Muscle of leg (tissue), 11 donors: Measurements from ENCODE around the gene NRP2. TPM values are rescaled to one million over a fixed set of nuclear protein-coding genes. Genes with fewer than 3 reads are reported as not detected.

Experiments used
- DNase-seq: peaks from one replicate; pipeline ENCODE4 v3.0.0; 2013
- H3K27ac ChIP-seq: one replicate; pipeline ENCODE4 v1.5.1; 2013; ENCODE audit warnings: mild to moderate bottlenecking, low read length, control low read depth
- H3K27me3 ChIP-seq: one replicate; pipeline ENCODE4 v1.6.1; 2013; ENCODE audit warnings: low read length; ENCODE audit not compliant: control insufficient read depth, insufficient read depth
- H3K36me3 ChIP-seq: one replicate; pipeline ENCODE4 v1.6.1; 2013; ENCODE audit warnings: low read length; ENCODE audit not compliant: control insufficient read depth, insufficient read depth
- H3K4me1 ChIP-seq: one replicate; pipeline ENCODE4 v1.6.1; 2013; ENCODE audit warnings: low read length; ENCODE audit not compliant: control insufficient read depth, insufficient read depth
- H3K4me3 ChIP-seq: one replicate; pipeline ENCODE4 v1.5.1; 2013; ENCODE audit warnings: low read length, control low read depth
- H3K9me3 ChIP-seq: replicated peaks from 2 replicates; pipeline ENCODE4 v1.6.1; 2013; ENCODE audit warnings: low read depth, low read length; ENCODE audit not compliant: control insufficient read depth
- WGBS: methylation state at CpG from one replicate; pipeline ENCODE4 v1.1.5; 2013; ENCODE audit warnings: missing lambda C conversion rate; ENCODE audit not compliant: insufficient coverage; 5-methylcytosine and 5-hydroxymethylcytosine counted together
- polyA plus RNA-seq, 8 donors: library from polyadenylated mRNA; unstranded; fragments of 120-200 nt; gene quantifications; one replicate each; pipeline versions ENCODE4 v1.2.1 to v1.2.3, GENCODE V29; 2013; ENCODE audit warnings: inconsistent platforms in 1 of 8, low replicate concordance in 1 of 8; ENCODE audit not compliant: insufficient read length in 8 of 8, insufficient read depth in 1 of 8
- total RNA-seq: library from RNA; stranded (reverse); fragments of 120-200 nt; gene quantifications from one replicate; pipeline ENCODE4 v1.2.4, GENCODE V29; 2013

Gene NRP2
- total and polyA plus RNA-seq, 9 donors, result 11.6 to 27.9 (median 18.6) TPM

- DNase-seq, result no peak
- Histone ChIP-seq H3K4me1 (peaks cover 28% of the 10 kb centered on the region), H3K9me3 (no peaks in the 10 kb centered on the region), H3K27me3 (peaks cover 4% of the 10 kb centered on the region), H3K36me3 (peaks cover 2% of the 10 kb centered on the region), H3K4me3 (no peak overlapping the region), H3K27ac (no peak overlapping the region)
- WGBS, result 100% methylated on average over 1 of the region's 1 CpG
These were observed 77.4 kb downstream of the NRP2 start for GRCh38 chr2:205759732-205760131.

GRCh38 chr2:205760157-205760556 lies 77.9 kb downstream of the NRP2 start:
- Histone ChIP-seq H3K27ac (no peak overlapping the region), H3K36me3 (peaks cover 2% of the 10 kb centered on the region), H3K27me3 (peaks cover 4% of the 10 kb centered on the region), H3K4me1 (peaks cover 28% of the 10 kb centered on the region), H3K9me3 (no peaks in the 10 kb centered on the region), H3K4me3 (no peak overlapping the region)
- no peak for DNase-seq
- WGBS, result 84% methylated on average over 4 of the region's 6 CpGs

GRCh38 chr2:205761421-205761820 lies 79.1 kb downstream of the NRP2 start:
- no peaks in the 10 kb centered on the region for H3K9me3 ChIP-seq
- 69% methylated on average over 3 of the region's 4 CpGs for WGBS
- no peak for DNase-seq
- H3K4me1 ChIP-seq, result peaks cover 32% of the 10 kb centered on the region
- peaks cover 2% of the 10 kb centered on the region for H3K36me3 ChIP-seq
- no peak overlapping the region for H3K4me3 ChIP-seq
- H3K27me3 ChIP-seq, result peaks cover 6% of the 10 kb centered on the region
- no peak overlapping the region for H3K27ac ChIP-seq

- H3K27me3 ChIP-seq, result peaks cover 6% of the 10 kb centered on the region
- H3K9me3 ChIP-seq, result no peaks in the 10 kb centered on the region
- H3K36me3 ChIP-seq, result no peaks in the 10 kb centered on the region
- H3K4me1 ChIP-seq, result peaks cover 30% of the 10 kb centered on the region
- H3K27ac ChIP-seq, result no peak overlapping the region
- no peak overlapping the region for H3K4me3 ChIP-seq
- DNase-seq, result no peak
These were observed 80.6 kb downstream of the NRP2 start for GRCh38 chr2:205762881-205763280.

GRCh38 chr2:205763708-205764211 lies 81.5 kb downstream of the NRP2 start:
- peaks cover 22% of the 10 kb centered on the region for H3K4me1 ChIP-seq
- peaks cover 6% of the 10 kb centered on the region for H3K27me3 ChIP-seq
- no peaks in the 10 kb centered on the region for H3K9me3 ChIP-seq
- WGBS, result 27% methylated on average over 15 of the region's 21 CpGs
- no peaks in the 10 kb centered on the region for H3K36me3 ChIP-seq
- DNase-seq, result peak; percentile 83
- no peak overlapping the region for H3K27ac ChIP-seq
- H3K4me3 ChIP-seq, result no peak overlapping the region

GRCh38 chr2:205764270-205764746 lies 82.0 kb downstream of the NRP2 start:
- H3K36me3 ChIP-seq, result no peaks in the 10 kb centered on the region

GRCh38 chr2:205765151-205765550 lies 82.8 kb downstream of the NRP2 start:
- Histone ChIP-seq H3K36me3 (no peaks in the 10 kb centered on the region), H3K27ac (no peak overlapping the region), H3K27me3 (peaks cover 6% of the 10 kb centered on the region), H3K4me1 (peaks cover 20% of the 10 kb centered on the region), H3K4me3 (no peak overlapping the region), H3K9me3 (no peaks in the 10 kb centered on the region)
- peak; percentile 47 for DNase-seq
- 61% methylated on average over 6 of the region's 8 CpGs for WGBS

More at GRCh38 chr2:205764270-205764746, 82.0 kb downstream of the NRP2 start:
- no peak overlapping the region for H3K4me3 ChIP-seq
- peaks cover 6% of the 10 kb centered on the region for H3K27me3 ChIP-seq
- H3K4me1 ChIP-seq, result peaks cover 22% of the 10 kb centered on the region
- DNase-seq, result peak; percentile 53
- 33% methylated on average over 1 of the region's 8 CpGs for WGBS
- no peak overlapping the region for H3K27ac ChIP-seq
- no peaks in the 10 kb centered on the region for H3K9me3 ChIP-seq

- WGBS, result 100% methylated on average over 1 of the region's 9 CpGs
- Histone ChIP-seq H3K27me3 (peaks cover 6% of the 10 kb centered on the region), H3K4me1 (peaks cover 20% of the 10 kb centered on the region), H3K36me3 (no peaks in the 10 kb centered on the region), H3K4me3 (no peak overlapping the region), H3K27ac (no peak overlapping the region), H3K9me3 (no peaks in the 10 kb centered on the region)
- DNase-seq, result peak; percentile 75
These were observed 84.6 kb downstream of the NRP2 start for GRCh38 chr2:205766779-205767359.

- no peak for DNase-seq
- no peak overlapping the region for H3K4me3 ChIP-seq
- no peaks in the 10 kb centered on the region for H3K9me3 ChIP-seq
- H3K36me3 ChIP-seq, result no peaks in the 10 kb centered on the region
- no peak overlapping the region for H3K27ac ChIP-seq
- WGBS, result 71% methylated on average over 2 of the region's 5 CpGs
- peaks cover 21% of the 10 kb centered on the region for H3K4me1 ChIP-seq
- H3K27me3 ChIP-seq, result peaks cover 6% of the 10 kb centered on the region
These were observed 85.3 kb downstream of the NRP2 start for GRCh38 chr2:205767617-205768016.

- no peaks in the 10 kb centered on the region for H3K36me3 ChIP-seq
- peaks cover 20% of the 10 kb centered on the region for H3K4me1 ChIP-seq
- WGBS, result 85% methylated on average over 7 of the region's 7 CpGs
- H3K4me3 ChIP-seq, result no peak overlapping the region
- no peak for DNase-seq
- no peaks in the 10 kb centered on the region for H3K9me3 ChIP-seq
- H3K27ac ChIP-seq, result no peak overlapping the region
- peaks cover 6% of the 10 kb centered on the region for H3K27me3 ChIP-seq
These were observed 86.0 kb downstream of the NRP2 start for GRCh38 chr2:205768341-205768740.
